ENCODE results near the gene SLCO4A1. TPM values are rescaled to one million over a fixed set of nuclear protein-coding genes. Genes with fewer than 3 reads are reported as not detected.

SLCO4A1 gene
- total and polyA plus RNA-seq, 2 of the 4 experiments (the other 2 are of a cell fraction) = 0.72 to 1.1 TPM

GRCh38 chr20:62693524-62693922 is 51.2 kb downstream of the SLCO4A1 start:
- H2AK9ac ChIP-seq (replicated peaks; ENCODE audit: low read depth, low read length, poor library complexity) = no peak overlapping the region
- no peak overlapping the region for H3K4me3 ChIP-seq (ENCODE audit: insufficient read depth, low read depth, low read length)
- BruUV-seq (replicated peaks) = no TSS peak
- H2AK5ac ChIP-seq (ENCODE audit: low read depth, low read length) = no peak overlapping the region
- TF ChIP-seq CEBPB (IDR thresholded peaks at IDR 0.05; ENCODE audit: low read depth, low read length) = no peak
- ChIA-PET CTCF (no interaction called here), POLR2A (ENCODE audit: unreplicated experiment) (no interaction called here)
- H3K27ac ChIP-seq (ENCODE audit: insufficient read depth, low read length) = no peak overlapping the region
- H2BK5ac ChIP-seq (ENCODE audit: low read depth, low read length, poor library complexity, severe bottlenecking) = no peak overlapping the region
- H3K56ac ChIP-seq (ENCODE audit: extremely low read depth, insufficient read depth, low read length) = no peak overlapping the region
- H4K8ac ChIP-seq (ENCODE audit: low read depth in 2 of 2, low read length in 2 of 2) = no peak overlapping the region
- H2AFZ ChIP-seq (replicated peaks; ENCODE audit: low read length, poor library complexity) = peak overlapping the region; percentile 32
- peaks cover 36% of the 10 kb centered on the region for H3K27me3 ChIP-seq (ENCODE audit: control insufficient read depth, insufficient read depth, low read length)
- no peak overlapping the region for H3K4me2 ChIP-seq (ENCODE audit: low read depth, low read length)
- no peak overlapping the region for H3K18ac ChIP-seq (ENCODE audit: low read depth, low read length)
- no peak overlapping the region for H4K5ac ChIP-seq (ENCODE audit: low read depth, low read length)
- dilution Hi-C loops (cut with HindIII; ENCODE audit: low sequenced_read_pairs, unreplicated experiment) (no loop called here), in situ Hi-C loops (cut with MboI; ENCODE audit: low sequenced_read_pairs) (loop anchor here (25.0 kb wide), 1 partner anchor 319 kb away; the partner anchor contains the start of gene BHLHE23), intact Hi-C loops (cut with micrococcal nuclease) (no loop called here)
- H4K20me1 ChIP-seq (ENCODE audit: insufficient read depth, low read length) = no peaks in the 10 kb centered on the region
- DNase-seq (no peak), ATAC-seq (ENCODE audit: low read depth) (no peak)
- H3K9me1 ChIP-seq (ENCODE audit: insufficient read depth, low read length) = no peaks in the 10 kb centered on the region
- no peak overlapping the region for H3K4ac ChIP-seq (ENCODE audit: low read depth, low read length)
- no peaks in the 10 kb centered on the region for H3K79me1 ChIP-seq (ENCODE audit: low read depth in 1 of 2, low read length in 2 of 2)
- 73% methylated on average over 7 of the region's 10 CpGs; no CpG with 5 or more reads in 1 of the 2 experiments for WGBS, 2 experiments (ENCODE audit: extremely low coverage in 2 of 2, insufficient read length in 1 of 2)
- no peaks in the 10 kb centered on the region for H3K9me3 ChIP-seq (ENCODE audit: control insufficient read depth, insufficient read depth, low read length)
- no peak overlapping the region for H4K91ac ChIP-seq (ENCODE audit: insufficient read depth, low read depth, low read length)
- H3K23ac ChIP-seq (ENCODE audit: low read depth, low read length) = no peak overlapping the region
- no peak overlapping the region for H2BK120ac ChIP-seq (ENCODE audit: low read depth, low read length)
- H3K4me1 ChIP-seq (ENCODE audit: control insufficient read depth, insufficient read depth, low read length) = no peaks in the 10 kb centered on the region
- H2BK15ac ChIP-seq (ENCODE audit: low read depth, low read length) = no peak overlapping the region
- no peak overlapping the region for H3K9ac ChIP-seq (ENCODE audit: low read depth, low read length)
- H2BK20ac ChIP-seq (ENCODE audit: low read depth, low read length) = no peak overlapping the region
- no peaks in the 10 kb centered on the region for H3K36me3 ChIP-seq (ENCODE audit: control insufficient read depth, insufficient read depth, low read length)
- no peak overlapping the region for H3K14ac ChIP-seq (replicated peaks; ENCODE audit: low read depth, low read length)

Measured in IMR-90 (cell line).